ENCODE results near the gene SRGAP3. TPM values are rescaled to one million over a fixed set of nuclear protein-coding genes. Genes with fewer than 3 reads are reported as not detected.
A peak's percentile ranks its signal among the peaks of the same experiment; 100 is the strongest.

Gene SRGAP3
- total RNA-seq, 2 experiments from 2014 or later, result 1.2 to 1.3 TPM

DNA sequence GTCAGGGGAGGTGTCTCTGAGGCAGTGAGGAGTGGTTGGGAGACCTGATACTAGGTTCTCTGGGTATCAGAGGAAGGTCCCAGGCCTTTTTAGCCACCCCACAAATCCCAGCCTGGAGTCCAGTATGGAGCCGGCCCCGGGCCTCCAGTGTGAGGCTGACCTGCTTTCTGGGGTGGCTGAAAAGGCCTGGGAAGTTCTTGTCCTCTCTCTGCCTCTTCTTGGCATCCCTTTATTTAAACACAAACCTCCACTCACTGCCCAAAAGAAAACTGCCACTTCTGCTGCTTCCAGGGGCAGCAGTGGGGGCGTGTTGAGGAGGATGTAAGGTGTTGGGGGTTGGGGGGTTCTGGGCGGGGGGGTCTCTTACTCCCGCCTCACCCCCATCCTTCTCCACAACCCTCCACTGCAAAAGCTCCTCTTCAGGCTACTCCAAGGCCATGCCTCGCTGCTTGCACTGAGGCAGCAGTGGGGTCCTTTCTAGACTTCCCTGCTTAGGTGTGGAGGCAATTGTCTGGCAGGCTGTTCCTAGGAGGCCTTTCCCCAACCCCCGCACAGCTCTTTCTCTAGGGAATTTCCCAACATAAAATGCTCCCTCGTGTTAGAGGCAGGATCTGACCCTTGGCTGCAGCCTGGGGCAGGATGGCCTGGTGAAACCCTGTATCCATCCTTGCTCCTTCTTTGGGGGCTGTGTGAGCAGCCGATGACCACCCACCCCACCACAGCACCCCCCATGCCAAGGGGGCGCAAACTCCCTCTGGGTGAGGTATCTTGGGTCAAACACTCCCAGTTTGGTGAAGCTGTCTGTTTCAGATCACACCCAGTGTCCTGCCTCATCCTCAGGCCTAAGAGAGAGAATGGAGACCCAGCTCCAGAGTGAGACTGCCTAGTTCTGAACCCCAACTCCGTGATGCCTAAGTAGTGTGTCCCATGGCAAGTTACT is 274.1 kb downstream of the SRGAP3 start:
- no peak overlapping the region for H3K27ac Mint-ChIP-seq
- no peak for DNase-seq
- H3K36me3 Mint-ChIP-seq, result no peaks in the 10 kb centered on the region
- H3K4me1 Mint-ChIP-seq, result peaks cover 3% of the 10 kb centered on the region
- no peak overlapping the region for H3K4me3 Mint-ChIP-seq
- H3K9me3 Mint-ChIP-seq, result peaks cover 3% of the 10 kb centered on the region
- H3K27me3 Mint-ChIP-seq, result peaks cover 16% of the 10 kb centered on the region

DNA sequence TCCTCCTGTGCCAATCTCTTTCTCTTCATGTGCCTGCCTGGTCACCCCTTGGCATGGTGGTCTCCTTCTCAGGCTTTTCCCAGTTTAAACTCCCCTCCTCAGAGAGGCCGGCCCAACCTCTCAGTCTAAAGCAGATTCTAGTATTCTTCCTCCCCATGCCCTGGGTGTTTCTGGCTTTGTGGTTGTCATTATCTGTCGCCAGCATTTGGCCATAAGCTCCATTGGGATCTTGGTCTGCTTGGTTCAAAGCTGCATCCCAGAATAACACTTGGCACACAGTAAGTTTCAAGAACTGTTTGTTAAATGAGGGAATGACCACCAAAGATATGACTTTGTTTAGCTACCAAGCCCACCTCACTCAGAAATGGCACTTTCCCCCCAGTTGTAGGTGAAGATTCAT is 275.0 kb downstream of the SRGAP3 start:
- peaks cover 3% of the 10 kb centered on the region for H3K9me3 Mint-ChIP-seq
- H3K4me3 Mint-ChIP-seq, result no peak overlapping the region
- H3K36me3 Mint-ChIP-seq, result no peaks in the 10 kb centered on the region
- no peak for DNase-seq
- peaks cover 3% of the 10 kb centered on the region for H3K4me1 Mint-ChIP-seq
- H3K27ac Mint-ChIP-seq, result no peak overlapping the region
- H3K27me3 Mint-ChIP-seq, result peaks cover 16% of the 10 kb centered on the region

DNA sequence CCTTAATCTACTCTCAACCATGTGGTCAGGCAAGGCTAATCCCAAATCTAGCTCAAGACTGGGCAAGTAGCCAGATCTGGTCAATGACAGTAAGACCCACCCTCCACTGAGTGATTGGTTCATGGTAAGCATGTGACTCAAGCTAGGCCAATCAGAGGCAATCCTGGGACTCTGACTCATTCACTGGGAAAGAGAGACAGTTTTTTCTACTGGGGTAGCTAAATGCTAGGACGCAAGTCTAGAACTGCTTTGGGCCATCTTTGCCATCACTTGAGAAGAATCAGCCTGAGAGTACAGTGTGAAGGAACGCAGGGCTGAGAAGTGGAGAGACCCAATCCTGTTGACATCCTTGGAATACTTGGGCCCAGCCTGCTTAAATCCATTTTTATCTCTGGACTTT is 276.8 kb downstream of the SRGAP3 start:
- no peak overlapping the region for H3K4me3 Mint-ChIP-seq

DNA sequence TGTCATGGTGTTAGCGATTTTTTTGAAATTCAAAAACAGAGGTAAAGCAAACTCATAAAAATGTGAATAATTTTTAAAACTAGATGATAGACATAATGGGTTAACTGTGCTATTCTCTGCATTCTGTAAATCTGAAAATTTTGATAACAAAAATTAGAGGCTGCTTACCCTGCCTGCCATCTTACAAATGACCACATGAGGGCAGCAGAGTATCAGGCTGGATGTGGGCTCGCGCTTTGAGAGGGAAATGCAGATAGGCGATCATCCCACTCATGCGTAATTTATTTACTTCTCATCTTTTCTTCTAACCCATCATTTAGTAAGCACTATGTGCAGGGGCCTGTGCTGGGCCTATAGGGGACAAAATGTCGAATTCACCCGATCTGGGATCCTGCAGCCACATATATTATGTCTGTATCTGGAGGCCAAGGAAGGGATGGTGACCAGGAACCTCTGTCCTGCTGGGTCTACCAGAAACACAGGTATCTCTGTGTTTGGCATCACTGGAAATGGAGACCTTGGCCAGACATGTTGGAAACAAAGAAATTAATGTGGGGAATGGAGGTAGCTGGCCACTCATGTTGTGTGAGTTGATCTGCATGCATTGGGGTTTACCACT is 278.4 kb downstream of the SRGAP3 start:
- Mint-ChIP-seq H3K4me1 (peaks cover 3% of the 10 kb centered on the region), H3K4me3 (no peak overlapping the region), H3K27ac (no peak overlapping the region), H3K27me3 (peaks cover 9% of the 10 kb centered on the region), H3K9me3 (no peaks in the 10 kb centered on the region), H3K36me3 (no peaks in the 10 kb centered on the region)
- DNase-seq, result peak; percentile 58

More for the DNA sequence above, 276.8 kb downstream of the SRGAP3 start:
- Mint-ChIP-seq H3K27ac (no peak overlapping the region), H3K36me3 (no peaks in the 10 kb centered on the region), H3K4me1 (peaks cover 3% of the 10 kb centered on the region), H3K27me3 (peaks cover 9% of the 10 kb centered on the region), H3K9me3 (no peaks in the 10 kb centered on the region)
- DNase-seq, result no peak

GRCh38 chr3:8969241-8969640 is 280.2 kb downstream of the SRGAP3 start:
- Mint-ChIP-seq H3K36me3 (no peaks in the 10 kb centered on the region), H3K27ac (no peak overlapping the region), H3K4me3 (no peak overlapping the region), H3K9me3 (no peaks in the 10 kb centered on the region), H3K4me1 (peaks cover 3% of the 10 kb centered on the region), H3K27me3 (peaks cover 6% of the 10 kb centered on the region)
- no peak for DNase-seq

DNA sequence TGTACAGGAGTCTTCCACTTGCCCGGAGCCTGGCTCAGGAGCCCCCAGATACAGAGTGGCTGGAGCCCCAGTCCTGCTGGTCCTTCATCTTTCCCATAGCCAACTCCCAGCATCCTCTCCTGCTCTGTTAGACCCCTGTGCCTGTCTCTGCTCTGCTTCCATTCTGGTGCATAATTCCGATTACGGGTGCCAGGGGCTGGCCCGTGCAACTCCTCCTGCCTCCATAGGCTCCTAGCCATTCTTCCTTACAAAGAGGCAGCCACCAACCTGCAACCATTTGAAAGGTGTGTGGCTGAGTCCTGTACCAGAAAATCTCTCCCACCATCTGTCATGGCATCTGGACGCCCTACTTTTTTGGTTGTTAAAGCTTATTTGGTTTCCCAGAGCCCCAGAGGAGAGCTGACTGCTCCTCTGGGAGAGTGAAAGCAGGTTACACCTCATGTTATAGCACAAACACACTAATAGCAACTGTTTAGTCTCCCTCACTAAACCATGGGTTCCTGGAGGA is 281.0 kb downstream of the SRGAP3 start:
- no peak overlapping the region for H3K4me3 Mint-ChIP-seq
- DNase-seq, result no peak
- no peak overlapping the region for H3K27ac Mint-ChIP-seq
- no peaks in the 10 kb centered on the region for H3K36me3 Mint-ChIP-seq
- H3K27me3 Mint-ChIP-seq, result peaks cover 6% of the 10 kb centered on the region
- no peaks in the 10 kb centered on the region for H3K9me3 Mint-ChIP-seq
- H3K4me1 Mint-ChIP-seq, result peaks cover 9% of the 10 kb centered on the region

DNA sequence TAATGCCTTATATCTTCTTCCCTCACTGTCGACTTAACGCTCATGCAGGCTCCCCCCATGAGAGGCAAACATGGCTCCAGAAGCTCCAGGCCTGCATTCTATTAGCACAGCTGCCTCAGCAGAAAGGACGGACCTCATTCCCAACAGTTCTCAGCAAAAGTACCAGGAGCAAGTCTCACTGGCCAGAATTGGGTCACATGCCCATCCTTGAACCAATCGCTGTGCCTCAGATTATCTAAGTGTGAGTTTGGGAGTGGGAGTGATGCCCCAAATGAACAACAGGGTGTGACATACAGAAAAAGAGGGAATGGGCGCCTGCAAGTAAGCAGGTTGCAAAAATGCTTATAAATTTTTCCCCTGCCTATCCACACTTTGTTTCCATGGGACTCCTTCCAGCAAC is 281.9 kb downstream of the SRGAP3 start:
- peaks cover 7% of the 10 kb centered on the region for H3K27me3 Mint-ChIP-seq
- DNase-seq, result no peak
- H3K9me3 Mint-ChIP-seq, result no peaks in the 10 kb centered on the region
- H3K27ac Mint-ChIP-seq, result no peak overlapping the region
- H3K4me1 Mint-ChIP-seq, result peaks cover 11% of the 10 kb centered on the region
- H3K36me3 Mint-ChIP-seq, result peaks cover 7% of the 10 kb centered on the region
- H3K4me3 Mint-ChIP-seq, result no peak overlapping the region

- H3K4me3 Mint-ChIP-seq, result no peak overlapping the region
- peaks cover 16% of the 10 kb centered on the region for H3K4me1 Mint-ChIP-seq
- H3K27me3 Mint-ChIP-seq, result peaks cover 7% of the 10 kb centered on the region
- H3K36me3 Mint-ChIP-seq, result peaks cover 11% of the 10 kb centered on the region
- no peaks in the 10 kb centered on the region for H3K9me3 Mint-ChIP-seq
- H3K27ac Mint-ChIP-seq, result no peak overlapping the region
- DNase-seq, result no peak
Measured at GRCh38 chr3:8966820-8967348, 282.6 kb downstream of the SRGAP3 start.

DNA sequence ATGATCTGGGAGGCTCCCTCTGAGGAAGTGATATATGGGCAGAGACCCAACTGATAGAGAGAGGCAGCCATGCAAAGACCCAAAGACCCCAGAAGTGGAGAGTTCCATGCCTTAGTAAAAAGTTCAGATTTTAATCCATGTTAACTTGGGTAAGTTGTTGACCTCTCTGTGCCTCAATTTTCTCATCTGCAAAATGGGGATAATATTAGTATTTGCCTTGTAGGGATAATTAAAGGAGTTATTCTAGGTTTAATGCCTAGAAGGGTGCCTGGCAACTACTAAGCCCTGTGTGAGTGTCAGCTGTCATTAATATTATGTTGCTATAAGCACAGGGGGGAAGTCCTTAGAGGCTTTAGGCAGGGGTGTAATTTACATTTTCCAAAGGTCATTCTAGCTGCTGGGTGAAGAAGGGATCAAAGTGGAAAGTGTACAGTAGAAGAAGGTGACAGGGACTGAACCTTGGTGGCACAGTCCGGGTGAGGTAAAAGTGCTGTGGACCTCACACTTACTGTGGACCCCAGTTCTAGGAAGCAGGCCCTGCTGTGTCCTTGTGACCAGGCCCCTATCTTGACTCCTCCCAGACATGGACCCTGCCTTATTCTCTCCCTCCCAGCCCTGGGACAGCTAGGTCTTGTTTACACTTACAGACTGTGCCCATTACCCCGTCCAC is 283.2 kb downstream of the SRGAP3 start:
- no peak overlapping the region for H3K27ac Mint-ChIP-seq
- no peaks in the 10 kb centered on the region for H3K9me3 Mint-ChIP-seq
- peaks cover 7% of the 10 kb centered on the region for H3K27me3 Mint-ChIP-seq
- DNase-seq, result no peak
- peaks cover 16% of the 10 kb centered on the region for H3K36me3 Mint-ChIP-seq
- no peak overlapping the region for H3K4me3 Mint-ChIP-seq
- peaks cover 20% of the 10 kb centered on the region for H3K4me1 Mint-ChIP-seq

DNA sequence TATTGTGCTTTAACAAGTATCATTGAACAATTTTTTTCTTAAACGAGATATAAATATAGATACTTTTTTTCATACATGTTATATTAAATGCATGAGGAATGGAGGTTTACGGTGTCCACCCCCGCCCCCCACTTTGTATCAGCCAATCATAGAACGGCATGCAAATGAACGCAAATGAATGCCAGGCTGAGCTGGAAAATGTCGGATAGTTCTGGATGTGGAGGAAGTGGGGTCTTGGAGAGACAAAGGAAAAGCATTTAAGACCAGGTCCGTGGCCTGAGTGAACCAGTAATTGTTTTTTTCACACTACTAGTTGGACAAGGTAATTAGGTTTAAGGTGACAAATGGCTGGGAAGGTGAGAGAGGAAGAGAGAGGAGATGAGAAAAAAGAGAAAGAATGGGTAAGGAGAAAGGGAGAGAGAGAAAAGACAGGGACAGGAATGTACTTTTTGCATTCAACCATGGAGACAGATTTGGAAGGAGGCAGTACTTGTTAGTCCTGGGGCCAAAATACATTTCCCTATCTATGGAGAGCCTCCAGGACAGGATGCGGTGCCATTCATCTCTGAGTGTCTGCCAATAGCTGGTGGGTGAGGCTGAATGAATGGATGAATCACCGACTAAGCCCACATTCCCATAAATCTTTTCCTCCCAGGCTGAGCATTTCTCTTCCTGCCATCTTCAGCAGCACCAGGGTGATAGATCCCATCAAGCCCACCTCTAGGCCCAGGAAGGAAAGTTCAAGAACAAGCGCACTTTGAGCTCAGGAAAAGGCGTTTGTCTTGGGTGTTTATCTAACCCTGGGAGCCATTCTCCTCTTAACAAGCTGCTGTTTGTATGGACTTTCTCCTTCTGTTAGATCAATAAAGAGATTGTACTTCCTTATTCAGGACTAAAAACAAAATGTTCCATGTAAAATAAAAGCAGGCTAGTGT is 284.7 kb downstream of the SRGAP3 start:
- Mint-ChIP-seq H3K36me3 (peaks cover 26% of the 10 kb centered on the region), H3K9me3 (no peaks in the 10 kb centered on the region), H3K4me1 (peaks cover 30% of the 10 kb centered on the region), H3K27ac (no peak overlapping the region), H3K4me3 (no peak overlapping the region), H3K27me3 (peaks cover 3% of the 10 kb centered on the region)
- no peak for DNase-seq

- peak; percentile 90 for DNase-seq
- H3K27me3 Mint-ChIP-seq, result peaks cover 3% of the 10 kb centered on the region
- H3K27ac Mint-ChIP-seq, result peak within 1 kb of the TSS; percentile 96
- H3K4me1 Mint-ChIP-seq, result peaks cover 35% of the 10 kb centered on the region
- H3K36me3 Mint-ChIP-seq, result peaks cover 36% of the 10 kb centered on the region
- no peaks in the 10 kb centered on the region for H3K9me3 Mint-ChIP-seq
- H3K4me3 Mint-ChIP-seq, result peak within 1 kb of the TSS; percentile 95
Measured at GRCh38 chr3:8963137-8963853, 286.2 kb downstream of the SRGAP3 start, which contains the start of gene RAD18. Gene RAD18, minus strand, starts transcription at chr3:8963472. Its CDS starts 87 bp downstream, at chr3:8963385.

- peak overlapping the region; percentile 96 for H3K27ac Mint-ChIP-seq
- peaks cover 3% of the 10 kb centered on the region for H3K27me3 Mint-ChIP-seq
- H3K4me1 Mint-ChIP-seq, result peaks cover 37% of the 10 kb centered on the region
- peak overlapping the region; percentile 95 for H3K4me3 Mint-ChIP-seq
- no peak for DNase-seq
- H3K36me3 Mint-ChIP-seq, result peaks cover 41% of the 10 kb centered on the region
- H3K9me3 Mint-ChIP-seq, result no peaks in the 10 kb centered on the region
Measured at GRCh38 chr3:8962226-8962861, 287.1 kb downstream of the SRGAP3 start.

GRCh38 chr3:8959668-8960067 is 289.8 kb downstream of the SRGAP3 start:
- DNase-seq, result no peak
- Mint-ChIP-seq H3K36me3 (peaks cover 56% of the 10 kb centered on the region), H3K4me1 (peaks cover 53% of the 10 kb centered on the region)

More at GRCh38 chr3:8959668-8960067, 289.8 kb downstream of the SRGAP3 start:
- Mint-ChIP-seq H3K4me3 (no peak overlapping the region), H3K27me3 (peaks cover 3% of the 10 kb centered on the region), H3K27ac (no peak overlapping the region), H3K9me3 (no peaks in the 10 kb centered on the region)

Measured in activated naive CD8-positive, alpha-beta T cell treated with anti-CD3 and anti-CD28 coated beads for 36 hours (primary cell).